GM19395 (cell line): ENCODE data around the gene BPGM.

ENCODE experiments used
- ATAC-seq: cut with Tn5 transposase; IDR thresholded peaks from one replicate; pipeline ENCODE4 v1.9.1; 2021; ENCODE audit warnings: mild to moderate bottlenecking, moderate library complexity; ENCODE audit not compliant: unreplicated experiment

The BPGM gene

GRCh38 chr7:134694767-134695166 lies 48.1 kb downstream of the BPGM start:
- ATAC-seq = no peak

DNA sequence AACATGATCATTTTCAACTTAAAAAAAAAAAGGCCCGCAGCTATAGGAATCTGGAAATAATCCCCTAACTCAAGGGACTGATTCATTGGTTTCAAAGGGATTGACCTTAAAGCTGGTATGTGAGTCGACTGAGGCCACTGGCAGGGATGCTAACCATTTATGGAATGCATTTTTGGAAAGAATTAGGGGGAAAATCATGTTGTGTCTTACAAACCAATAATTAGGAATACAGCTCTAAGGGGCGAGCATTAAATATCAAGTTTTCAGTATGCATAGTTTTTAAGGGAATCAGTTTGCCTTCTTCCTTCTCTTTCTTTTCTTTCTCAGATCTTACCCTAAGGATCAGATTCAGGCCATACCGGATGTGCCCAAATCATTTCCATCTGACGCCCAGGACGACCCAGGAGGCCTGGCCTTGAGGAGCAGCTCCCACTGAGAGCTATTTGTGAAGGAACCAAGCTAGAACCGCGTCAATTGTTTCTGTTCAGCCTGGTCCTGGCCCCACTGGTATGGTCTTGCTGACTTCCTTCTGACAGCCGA lies 48.7 kb downstream of the BPGM start:
- ATAC-seq = no peak

GRCh38 chr7:134696261-134696660 lies 49.6 kb downstream of the BPGM start:
- ATAC-seq = no peak

DNA sequence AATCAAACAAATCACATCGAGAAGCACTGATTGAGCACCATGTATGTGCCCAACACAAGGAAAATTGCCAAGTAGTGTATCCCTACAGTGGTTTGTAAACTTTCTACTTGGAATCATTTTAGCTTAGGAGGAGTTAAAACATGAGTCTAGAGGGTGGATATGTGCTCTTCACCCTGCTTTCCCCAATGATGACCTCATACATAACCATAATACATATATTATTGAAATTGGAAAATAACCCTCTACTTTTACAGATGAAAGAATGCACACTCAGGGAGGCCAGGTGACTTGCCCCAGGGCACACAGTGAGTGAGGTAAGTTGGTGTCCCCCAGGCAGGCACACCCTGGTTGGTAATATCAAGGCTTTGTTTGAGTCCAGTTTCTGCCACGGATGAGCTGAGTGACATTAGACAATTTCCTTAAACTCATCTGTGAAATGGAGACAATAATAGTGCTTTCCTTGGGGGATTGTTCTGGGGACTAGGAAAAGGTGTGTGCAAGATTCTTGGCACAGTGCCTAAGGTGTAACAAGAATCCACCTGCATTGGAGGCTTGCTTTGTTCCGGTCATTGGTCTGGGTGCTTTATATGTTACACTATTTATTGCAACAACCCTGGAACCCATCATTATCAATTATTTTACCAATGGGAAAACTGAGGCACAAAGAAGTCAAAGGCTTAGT lies 50.7 kb downstream of the BPGM start:
- no peak for ATAC-seq

- ATAC-seq = no peak
Observed at GRCh38 chr7:134698481-134698880, 51.8 kb downstream of the BPGM start.

DNA sequence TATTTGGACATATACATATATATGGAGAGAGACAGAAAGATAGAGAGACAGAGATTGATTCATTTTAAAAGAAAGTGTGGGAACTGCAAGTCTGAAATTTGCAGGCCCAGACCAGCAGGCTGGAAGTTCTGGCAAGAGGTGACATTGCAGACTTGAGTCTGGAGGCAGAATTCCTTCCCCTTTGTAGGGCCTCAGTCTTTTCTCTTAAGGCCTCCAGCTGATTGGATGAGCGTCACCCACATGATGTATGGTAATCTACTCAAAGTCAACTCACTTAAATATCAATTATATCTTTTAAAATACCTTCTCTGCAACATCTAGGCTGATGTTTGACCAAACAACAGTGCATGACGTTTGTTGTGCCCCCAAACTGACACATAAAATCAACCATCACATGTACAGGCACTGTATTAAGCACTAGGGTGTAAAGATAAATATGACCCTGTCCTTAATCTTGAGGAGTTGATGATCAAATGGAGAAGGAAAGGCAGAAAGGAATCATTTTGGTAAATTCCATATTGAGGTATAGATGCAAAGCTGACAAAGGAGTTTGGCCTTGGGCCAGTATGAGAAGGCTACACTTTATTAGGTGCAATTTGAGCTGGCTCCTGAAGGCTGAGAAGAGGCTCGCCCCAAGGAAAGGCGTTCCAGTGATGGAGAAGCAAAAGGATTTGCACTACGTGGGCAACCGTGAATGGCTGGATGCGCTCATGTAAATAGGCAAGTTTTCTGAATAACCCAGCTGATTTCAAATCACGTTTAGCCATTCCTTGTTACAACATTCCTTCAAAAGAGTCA lies 52.6 kb downstream of the BPGM start:
- no peak for ATAC-seq

- ATAC-seq = no peak
Observed at GRCh38 chr7:134699899-134700298, 53.2 kb downstream of the BPGM start.

DNA sequence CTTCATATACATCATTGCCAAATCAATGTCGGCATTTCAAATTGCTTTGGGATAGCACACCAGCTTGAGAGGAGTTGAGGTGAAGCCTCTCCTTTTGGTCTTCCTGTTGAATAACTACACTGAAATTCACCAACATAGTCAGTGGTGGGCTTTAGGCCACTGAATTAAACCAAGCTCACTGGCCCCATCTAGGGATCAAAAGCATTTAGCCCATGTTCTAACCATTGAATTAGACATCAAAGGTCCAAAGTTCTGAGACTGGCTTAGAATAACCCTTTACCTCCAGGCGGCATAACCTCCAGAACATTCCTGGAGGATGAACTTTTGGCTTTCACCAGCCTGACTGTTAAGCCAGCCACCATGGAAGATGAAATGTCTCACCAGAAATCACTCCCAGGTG lies 54.6 kb downstream of the BPGM start:
- no peak for ATAC-seq

- no peak for ATAC-seq
Observed at GRCh38 chr7:134702366-134703240, 56.0 kb downstream of the BPGM start.

- no peak for ATAC-seq
Observed at GRCh38 chr7:134703241-134703594, 56.6 kb downstream of the BPGM start.

GRCh38 chr7:134703782-134704181 lies 57.1 kb downstream of the BPGM start:
- ATAC-seq = no peak

GRCh38 chr7:134704827-134705226 lies 58.2 kb downstream of the BPGM start:
- ATAC-seq = no peak

DNA sequence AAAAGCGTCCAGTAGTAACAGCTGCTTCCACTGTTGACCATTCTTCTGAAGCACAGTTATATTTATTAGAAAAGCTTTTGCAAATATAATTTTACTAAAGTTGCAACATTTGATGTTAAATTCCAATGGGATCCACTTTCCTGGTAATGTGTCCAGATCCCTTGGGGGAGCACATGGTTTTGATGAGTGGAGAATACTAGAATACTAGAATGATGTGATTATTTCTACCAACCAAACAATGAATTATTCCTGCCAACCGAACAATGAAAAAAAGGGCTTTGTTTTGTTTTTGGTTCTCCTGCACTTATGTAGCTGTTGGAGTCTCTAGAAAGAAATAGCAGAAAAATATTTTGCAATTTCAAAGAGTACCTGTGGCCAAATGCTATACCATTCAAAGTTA lies 59.1 kb downstream of the BPGM start:
- ATAC-seq = no peak

DNA sequence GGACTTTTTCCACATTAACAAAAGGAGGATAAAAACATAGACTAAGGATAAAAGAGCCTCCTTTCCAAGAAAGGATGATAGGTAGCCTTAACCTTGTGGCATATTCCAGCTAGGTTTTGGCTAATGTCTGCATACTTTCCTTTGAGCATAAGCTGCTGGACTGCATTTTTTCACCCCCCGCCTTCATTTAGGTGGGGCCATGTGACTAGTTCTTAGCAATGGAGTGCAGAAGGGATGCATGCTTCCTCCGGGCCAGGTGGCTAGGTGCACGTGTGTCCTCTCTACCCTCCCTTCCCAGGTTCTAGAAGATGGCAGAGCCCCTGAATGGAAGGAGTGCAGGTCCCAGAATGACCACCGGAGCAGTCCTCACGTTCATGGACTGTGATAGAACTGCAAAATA lies 59.8 kb downstream of the BPGM start:
- ATAC-seq = no peak

- no peak for ATAC-seq
Observed at GRCh38 chr7:134707663-134708378, 61.2 kb downstream of the BPGM start.

DNA sequence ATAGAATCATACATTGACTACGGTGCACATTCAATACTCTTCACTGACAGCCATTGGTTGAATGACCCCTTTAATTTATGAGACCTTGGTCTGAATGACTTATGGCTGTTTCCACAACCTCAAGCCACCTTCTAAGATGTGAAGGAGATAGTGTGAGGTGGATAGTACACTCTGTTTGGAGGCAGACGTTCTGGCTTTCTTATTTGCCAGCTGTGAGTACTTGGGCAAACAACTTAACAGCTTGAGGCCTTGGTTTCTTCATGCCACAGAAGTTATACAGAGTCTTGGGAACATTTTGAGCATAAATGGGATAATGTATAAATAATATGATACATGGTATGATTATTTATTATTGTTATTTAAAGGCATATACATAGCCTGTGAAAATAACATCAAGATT lies 62.0 kb downstream of the BPGM start:
- no peak for ATAC-seq

DNA sequence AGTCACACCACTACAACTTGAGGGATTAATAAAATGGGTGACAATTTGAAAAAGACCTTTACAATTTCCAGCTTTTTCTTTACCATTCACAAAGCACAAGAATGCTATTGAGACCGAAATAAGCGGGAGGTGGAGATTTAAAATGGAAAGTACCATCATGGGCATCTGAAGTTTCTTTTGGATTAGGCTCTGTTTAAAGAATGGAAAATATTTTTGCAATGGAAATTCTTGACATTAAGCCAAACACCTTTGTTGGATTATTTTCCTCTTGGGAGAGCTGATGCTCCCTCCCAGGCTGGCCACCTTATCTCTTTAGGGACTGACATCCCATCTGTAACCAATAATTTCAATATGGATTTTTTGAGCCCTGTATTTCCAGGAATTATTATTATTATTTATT lies 62.5 kb downstream of the BPGM start:
- ATAC-seq = no peak

DNA sequence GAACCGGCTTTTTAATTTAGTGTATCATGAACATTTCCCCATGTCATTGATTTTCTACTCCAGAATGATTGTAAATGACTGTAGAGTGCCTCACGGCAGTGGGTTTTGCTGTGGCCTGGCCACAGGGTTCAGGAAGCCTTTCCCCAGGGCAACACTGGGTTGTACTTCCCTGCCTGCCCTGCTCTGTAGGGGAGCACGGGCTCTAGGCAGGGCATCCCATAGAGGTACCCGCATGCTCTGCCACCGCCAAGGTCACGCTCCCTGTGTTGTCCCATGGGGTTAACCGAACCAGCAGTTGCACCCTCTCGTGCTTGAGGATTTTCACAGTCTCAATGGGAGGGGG lies 63.8 kb downstream of the BPGM start:
- no peak for ATAC-seq

- ATAC-seq = no peak
Observed at GRCh38 chr7:134710854-134711624, 64.4 kb downstream of the BPGM start.

DNA sequence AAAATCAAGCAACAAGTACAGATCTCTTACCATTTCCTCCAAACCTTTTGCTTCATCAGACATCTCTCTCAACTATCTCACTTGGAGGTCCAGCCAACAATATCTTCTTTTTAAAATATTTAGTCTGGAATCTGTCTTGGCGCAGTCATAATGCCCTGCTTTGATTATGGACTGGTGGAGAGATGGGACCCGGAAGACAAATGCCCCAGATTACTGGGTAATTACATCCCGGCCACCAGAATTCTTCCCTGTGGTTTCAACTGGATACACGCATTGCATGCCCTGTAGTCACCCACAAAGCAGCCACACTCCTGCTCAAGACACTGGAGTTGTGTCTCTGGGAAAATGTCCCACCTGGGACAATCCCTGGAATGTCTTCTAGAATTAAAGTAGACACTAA lies 65.5 kb downstream of the BPGM start:
- no peak for ATAC-seq
